Measurements from ENCODE around the gene PREX1.
"Not testable (repeated sequence)": the region's sequence is repeated elsewhere in the genome, so short reads cannot be mapped to it uniquely, and the experiment has no call there.

The PREX1 gene

DNA sequence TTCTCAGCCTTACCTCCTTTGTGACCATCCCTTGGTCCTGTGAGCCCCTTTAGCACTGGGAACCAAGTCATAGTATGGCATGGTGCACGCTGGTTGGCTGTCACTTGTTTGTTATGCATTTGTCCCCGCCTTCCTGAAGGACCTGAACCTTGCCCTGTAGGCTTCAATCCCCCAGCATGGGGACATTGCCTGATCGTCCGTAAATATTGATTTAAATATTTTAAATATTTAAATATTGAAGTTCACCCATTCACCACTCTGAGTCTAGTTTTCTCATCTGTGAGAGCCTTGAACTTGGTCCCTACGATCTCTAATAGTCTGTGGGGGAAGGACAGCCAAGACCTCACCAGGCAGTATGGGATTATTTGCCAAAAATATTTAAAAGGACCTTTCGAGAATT is 23.8 kb upstream of the PREX1 start:
- no peak overlapping the region for H3K4me3 Mint-ChIP-seq
- H3K27ac Mint-ChIP-seq: no peak overlapping the region
- H3K9me3 Mint-ChIP-seq: peaks cover 1% of the 10 kb centered on the region

DNA sequence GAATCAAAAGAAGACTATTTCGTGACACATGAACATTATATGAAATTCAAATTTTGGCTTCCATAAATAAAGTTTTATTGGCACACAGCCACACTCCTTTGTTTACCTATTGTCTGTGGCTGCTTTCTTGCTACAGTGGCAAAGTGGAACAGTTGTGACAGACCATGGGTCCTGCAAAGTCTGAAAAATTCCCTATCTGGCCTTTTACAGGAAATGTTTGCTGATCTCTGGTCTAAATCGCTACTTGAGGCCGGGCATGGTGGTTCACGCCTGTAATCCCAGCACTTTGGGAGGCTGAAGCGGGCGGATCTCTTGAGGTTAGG is 23.1 kb upstream of the PREX1 start:
- no peak for DNase-seq (ENCODE audit: low spot score in 2 of 2)
- Mint-ChIP-seq H3K27ac (no peak overlapping the region), H3K9me3 (peaks cover 1% of the 10 kb centered on the region), H3K4me3 (no peak overlapping the region), H3K4me1 (peaks cover 15% of the 10 kb centered on the region), H3K27me3 (no peaks in the 10 kb centered on the region), H3K36me3 (no peaks in the 10 kb centered on the region)
- ATAC-seq (ENCODE audit: low read depth): no peak

More for the DNA sequence above, 23.8 kb upstream of the PREX1 start:
- no peak for ATAC-seq (ENCODE audit: low read depth)
- Mint-ChIP-seq H3K36me3 (no peaks in the 10 kb centered on the region), H3K4me1 (peaks cover 11% of the 10 kb centered on the region), H3K27me3 (no peaks in the 10 kb centered on the region)
- no peak for DNase-seq (ENCODE audit: low spot score in 2 of 2)

DNA sequence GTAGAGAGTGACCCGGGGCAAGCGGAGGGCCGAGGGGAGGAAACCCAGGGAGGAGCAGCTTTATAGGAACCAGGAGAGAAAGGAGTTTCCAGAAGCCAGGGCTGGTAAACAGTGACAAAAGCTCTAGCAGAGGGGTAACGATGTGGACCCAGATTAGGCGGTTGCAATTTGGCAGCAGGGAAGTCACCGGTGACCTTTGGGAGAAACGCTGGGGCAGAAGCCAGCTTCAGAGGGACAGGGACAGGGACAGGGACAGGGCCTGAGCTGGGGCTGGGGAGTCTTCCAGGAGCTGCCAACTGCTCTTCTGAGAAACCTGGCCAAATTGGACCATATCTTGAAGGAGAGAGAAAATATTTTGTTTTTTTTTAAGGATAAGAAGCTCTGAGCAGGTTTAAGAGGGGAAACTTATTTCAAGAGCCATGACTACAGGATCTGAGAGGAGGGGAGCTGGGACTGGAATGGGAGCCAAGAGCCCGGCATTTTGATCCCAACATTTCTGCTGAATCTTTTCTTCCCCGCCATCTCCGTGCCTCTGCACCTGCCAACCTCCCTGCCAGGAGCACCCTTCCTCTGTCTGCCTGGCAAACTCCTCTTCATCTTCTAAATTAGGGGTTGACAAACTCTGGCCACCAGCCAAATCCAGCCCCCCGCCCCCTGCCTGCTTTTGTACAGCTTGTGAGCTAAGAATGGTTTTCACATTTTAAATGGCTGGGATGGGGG is 22.6 kb upstream of the PREX1 start:
- no peak for ATAC-seq (ENCODE audit: low read depth)
- Mint-ChIP-seq H3K27ac (no peak overlapping the region), H3K9me3 (peaks cover 1% of the 10 kb centered on the region), H3K36me3 (no peaks in the 10 kb centered on the region), H3K27me3 (no peaks in the 10 kb centered on the region), H3K4me1 (peaks cover 15% of the 10 kb centered on the region), H3K4me3 (no peak overlapping the region)
- DNase-seq (ENCODE audit: low spot score in 2 of 2): no peak

DNA sequence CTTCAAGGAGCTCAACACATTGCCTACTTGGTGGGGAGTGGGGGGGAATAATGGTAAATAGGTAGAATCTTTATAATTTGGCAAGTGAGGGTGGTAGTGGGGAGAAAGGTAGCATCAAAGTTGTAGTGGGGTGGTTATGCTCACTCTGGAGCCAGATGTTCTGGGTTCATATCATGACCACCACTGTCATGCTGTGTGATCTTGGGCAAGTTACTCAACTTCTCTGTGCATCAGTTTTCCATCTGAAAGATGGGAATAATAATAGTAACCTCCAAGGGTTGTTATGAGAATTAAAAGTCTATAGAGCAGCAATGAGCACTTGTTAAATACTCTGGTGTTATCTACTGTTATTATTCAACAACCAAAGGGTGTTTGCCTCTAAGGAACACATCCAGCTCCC is 22.0 kb upstream of the PREX1 start:
- H3K27ac Mint-ChIP-seq: no peak overlapping the region
- H3K4me3 Mint-ChIP-seq: no peak overlapping the region
- H3K9me3 Mint-ChIP-seq: peaks cover 1% of the 10 kb centered on the region
- ATAC-seq (ENCODE audit: low read depth) (no peak), DNase-seq (ENCODE audit: low spot score in 2 of 2) (no peak)
- no peaks in the 10 kb centered on the region for H3K27me3 Mint-ChIP-seq
- peaks cover 20% of the 10 kb centered on the region for H3K4me1 Mint-ChIP-seq
- H3K36me3 Mint-ChIP-seq: no peaks in the 10 kb centered on the region

DNA sequence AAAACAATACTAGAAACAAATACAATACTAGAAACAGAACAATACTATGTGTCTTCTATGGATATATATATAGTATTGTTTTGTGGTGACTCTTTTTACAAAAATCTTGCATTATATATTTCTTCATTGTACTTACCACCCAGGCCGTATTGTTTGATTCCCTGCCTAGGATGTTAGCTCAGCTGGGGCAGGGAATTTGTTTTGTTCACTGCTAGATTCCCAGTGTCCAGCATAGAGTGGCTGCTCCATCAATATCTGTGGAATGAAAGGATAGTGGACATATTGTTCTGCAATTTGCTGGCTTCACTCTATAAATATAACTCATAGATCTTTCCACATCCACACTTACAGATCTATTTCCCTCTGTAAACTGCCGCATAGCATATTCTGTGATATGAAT is 21.5 kb upstream of the PREX1 start:
- DNase-seq (ENCODE audit: low spot score in 2 of 2) (no peak), ATAC-seq (ENCODE audit: low read depth) (no peak)
- peaks cover 1% of the 10 kb centered on the region for H3K9me3 Mint-ChIP-seq
- peaks cover 23% of the 10 kb centered on the region for H3K4me1 Mint-ChIP-seq
- H3K27me3 Mint-ChIP-seq: no peaks in the 10 kb centered on the region
- no peaks in the 10 kb centered on the region for H3K36me3 Mint-ChIP-seq
- no peak overlapping the region for H3K27ac Mint-ChIP-seq
- no peak overlapping the region for H3K4me3 Mint-ChIP-seq

DNA sequence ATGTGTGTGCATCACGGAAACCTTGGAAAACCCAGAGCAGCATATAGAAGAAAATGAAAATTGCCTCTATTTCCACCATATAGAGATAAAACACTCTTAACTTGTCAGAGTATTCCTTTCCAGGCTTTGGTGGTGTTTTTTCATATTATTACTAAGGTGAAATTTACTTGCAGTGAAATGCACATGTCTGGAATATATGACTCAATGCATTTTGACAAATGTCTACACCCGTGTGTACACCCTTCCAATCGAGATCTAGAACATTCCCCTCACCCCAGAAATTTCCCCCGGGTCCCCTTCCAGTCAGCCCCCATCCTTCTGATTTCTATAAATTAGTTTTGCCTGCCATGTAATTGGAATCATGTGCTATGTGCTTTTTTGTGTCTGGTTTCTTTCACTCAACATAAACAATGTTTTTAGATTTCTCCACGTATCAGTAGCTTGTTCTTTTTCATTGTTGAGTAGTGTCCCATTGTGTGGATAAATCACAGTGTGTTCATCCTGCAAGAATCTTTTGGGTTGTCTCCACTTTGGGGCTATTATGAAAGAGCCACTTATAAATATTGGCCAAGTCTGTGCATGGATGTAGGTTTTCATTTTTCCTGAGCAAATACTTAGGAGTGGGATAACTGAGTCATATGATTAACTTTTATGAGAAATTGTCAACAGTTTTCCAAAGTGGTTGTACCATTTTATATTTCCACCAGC is 19.9 kb upstream of the PREX1 start:
- Mint-ChIP-seq H3K4me3 (no peak overlapping the region), H3K36me3 (no peaks in the 10 kb centered on the region)
- ATAC-seq (ENCODE audit: low read depth): no peak

DNA sequence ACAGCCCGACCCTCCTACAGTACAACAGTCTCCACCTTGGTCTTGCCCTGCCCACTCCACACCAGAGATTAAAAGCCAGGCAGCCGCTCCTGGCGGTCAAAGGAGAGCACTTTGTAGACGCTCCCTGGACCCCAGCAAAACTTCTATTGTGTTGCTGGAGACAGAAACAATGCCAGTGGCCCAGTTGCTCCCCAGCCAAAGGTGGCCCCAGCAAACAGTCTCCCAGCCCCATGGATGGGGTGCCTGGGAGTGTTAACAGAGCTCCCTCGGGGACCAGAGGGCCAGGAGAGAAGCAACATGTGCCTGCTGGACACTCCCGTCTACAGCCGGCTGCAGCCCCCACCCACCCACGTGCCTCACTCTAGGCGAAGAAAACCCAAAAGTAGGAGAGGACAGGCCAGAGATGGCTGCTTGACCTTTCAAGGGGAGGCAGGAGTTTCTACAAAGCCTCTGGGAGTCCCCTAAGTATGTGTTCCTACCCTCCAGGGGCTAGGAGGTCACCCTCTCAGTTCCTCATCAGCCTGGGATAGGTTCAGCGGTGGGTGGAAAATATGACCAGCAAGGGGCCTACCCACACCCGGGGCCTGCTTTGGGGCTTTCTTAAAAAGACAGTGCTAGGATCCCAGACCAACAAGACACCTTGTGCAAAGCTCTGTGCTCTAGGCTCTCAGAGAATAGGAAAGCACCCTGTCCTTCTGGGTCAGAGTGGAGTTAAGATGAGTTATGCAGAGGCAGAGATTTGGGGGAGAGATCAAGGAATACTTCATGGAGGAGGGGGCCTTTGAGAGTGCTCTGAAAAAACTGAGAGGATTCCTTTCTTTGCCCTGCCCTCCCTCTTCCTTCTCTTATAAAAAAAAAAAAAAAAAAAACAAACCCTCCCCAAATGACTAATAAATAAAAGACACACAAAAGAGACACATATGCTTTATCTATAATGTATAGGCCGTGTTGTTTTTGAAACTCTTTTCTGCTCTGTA is 19.0 kb upstream of the PREX1 start:
- Mint-ChIP-seq H3K4me1 (peaks cover 36% of the 10 kb centered on the region), H3K27ac (peak overlapping the region; percentile 41), H3K36me3 (no peaks in the 10 kb centered on the region), H3K27me3 (no peaks in the 10 kb centered on the region), H3K9me3 (no peaks in the 10 kb centered on the region), H3K4me3 (no peak overlapping the region)
- DNase-seq (ENCODE audit: low spot score in 2 of 2) (peak in 1 of 2 donors; percentile 37), ATAC-seq (ENCODE audit: low read depth) (peak; percentile 97)

More for the DNA sequence above, 19.9 kb upstream of the PREX1 start:
- Mint-ChIP-seq H3K4me1 (peaks cover 30% of the 10 kb centered on the region), H3K9me3 (peaks cover under 1% of the 10 kb centered on the region), H3K27me3 (no peaks in the 10 kb centered on the region), H3K27ac (peak overlapping the region; percentile 39)
- no peak for DNase-seq (ENCODE audit: low spot score in 2 of 2)

DNA sequence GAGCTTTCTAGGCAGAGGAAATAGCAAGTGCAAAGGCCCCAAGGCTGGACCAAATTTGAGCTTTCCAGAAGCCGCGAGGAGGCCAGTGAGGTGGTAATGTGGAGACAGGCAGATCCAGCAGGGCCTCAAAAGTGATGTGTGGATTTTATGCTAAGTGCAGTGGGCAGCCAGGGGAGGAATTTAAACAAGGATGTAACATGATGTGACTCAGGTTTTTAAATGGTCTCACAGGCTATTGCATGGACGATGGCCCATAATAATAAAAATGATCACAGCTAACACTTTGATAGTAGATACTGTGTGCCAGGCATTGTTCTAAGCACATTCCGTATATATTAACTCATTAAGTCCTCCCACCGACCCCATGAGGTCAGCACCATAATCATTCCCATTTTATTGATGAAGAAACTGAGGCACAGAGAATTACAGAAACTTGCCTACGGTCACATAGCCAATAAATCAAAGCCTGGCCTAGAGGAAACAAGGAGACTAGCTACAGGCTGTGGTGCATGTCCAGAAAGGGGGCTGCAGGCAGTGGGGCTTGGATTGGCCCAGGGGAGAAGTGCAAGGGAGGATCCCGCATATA is 18.0 kb upstream of the PREX1 start:
- no peaks in the 10 kb centered on the region for H3K27me3 Mint-ChIP-seq
- no peak for ATAC-seq (ENCODE audit: low read depth)
- H3K36me3 Mint-ChIP-seq: no peaks in the 10 kb centered on the region
- no peak overlapping the region for H3K4me3 Mint-ChIP-seq
- DNase-seq (ENCODE audit: low spot score in 2 of 2): no peak
- peak overlapping the region; percentile 41 for H3K27ac Mint-ChIP-seq
- H3K4me1 Mint-ChIP-seq: peaks cover 38% of the 10 kb centered on the region
- no peaks in the 10 kb centered on the region for H3K9me3 Mint-ChIP-seq

DNA sequence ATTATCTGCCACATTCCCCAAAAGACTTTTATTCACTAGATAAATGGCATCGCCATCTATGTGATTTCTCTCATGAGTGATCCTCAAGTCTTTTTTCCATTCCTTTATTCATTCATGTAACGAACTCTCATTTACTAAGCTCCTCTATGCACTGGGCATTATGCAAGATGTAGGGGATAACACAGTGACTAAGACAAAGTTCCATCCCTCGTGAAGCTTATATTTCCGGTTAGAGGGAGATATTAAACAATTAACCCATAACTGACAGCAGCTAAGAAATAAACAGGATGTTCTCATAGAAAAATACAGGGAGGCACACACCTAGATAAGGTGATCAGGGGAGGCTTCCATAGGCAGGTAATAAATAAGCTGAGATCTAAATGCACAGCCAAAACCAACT is 17.2 kb upstream of the PREX1 start:
- Mint-ChIP-seq H3K4me3 (no peak overlapping the region), H3K27me3 (no peaks in the 10 kb centered on the region), H3K4me1 (peaks cover 38% of the 10 kb centered on the region), H3K36me3 (no peaks in the 10 kb centered on the region), H3K9me3 (no peaks in the 10 kb centered on the region), H3K27ac (peak overlapping the region; percentile 58)
- DNase-seq (ENCODE audit: low spot score in 2 of 2) (no peak), ATAC-seq (ENCODE audit: low read depth) (no peak)

DNA sequence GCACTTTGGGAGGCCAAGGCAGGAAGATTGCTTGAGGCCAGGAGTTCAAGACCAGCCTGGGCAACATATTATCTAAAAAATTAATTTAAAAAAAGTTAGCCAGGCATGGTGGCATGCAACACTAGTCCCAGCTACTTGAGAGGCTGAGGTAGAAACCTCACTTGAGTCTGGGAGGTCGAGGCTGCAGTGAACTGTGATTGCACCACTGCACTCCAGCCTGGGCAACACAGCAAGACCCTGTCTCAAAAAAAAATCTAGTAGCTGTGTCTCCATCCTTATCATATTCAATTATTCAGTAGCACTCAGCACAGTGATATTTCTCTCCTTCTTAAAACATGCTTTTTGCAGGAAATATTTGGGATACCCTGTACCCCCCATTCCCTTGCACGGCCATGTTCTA is 16.1 kb upstream of the PREX1 start:
- H3K27me3 Mint-ChIP-seq; H3K27ac Mint-ChIP-seq; H3K9me3 Mint-ChIP-seq; ATAC-seq (ENCODE audit: low read depth); H3K4me3 Mint-ChIP-seq; DNase-seq (ENCODE audit: low spot score in 2 of 2); H3K36me3 Mint-ChIP-seq: not testable (repeated sequence)
- peaks cover 48% of the 10 kb centered on the region for H3K4me1 Mint-ChIP-seq

DNA sequence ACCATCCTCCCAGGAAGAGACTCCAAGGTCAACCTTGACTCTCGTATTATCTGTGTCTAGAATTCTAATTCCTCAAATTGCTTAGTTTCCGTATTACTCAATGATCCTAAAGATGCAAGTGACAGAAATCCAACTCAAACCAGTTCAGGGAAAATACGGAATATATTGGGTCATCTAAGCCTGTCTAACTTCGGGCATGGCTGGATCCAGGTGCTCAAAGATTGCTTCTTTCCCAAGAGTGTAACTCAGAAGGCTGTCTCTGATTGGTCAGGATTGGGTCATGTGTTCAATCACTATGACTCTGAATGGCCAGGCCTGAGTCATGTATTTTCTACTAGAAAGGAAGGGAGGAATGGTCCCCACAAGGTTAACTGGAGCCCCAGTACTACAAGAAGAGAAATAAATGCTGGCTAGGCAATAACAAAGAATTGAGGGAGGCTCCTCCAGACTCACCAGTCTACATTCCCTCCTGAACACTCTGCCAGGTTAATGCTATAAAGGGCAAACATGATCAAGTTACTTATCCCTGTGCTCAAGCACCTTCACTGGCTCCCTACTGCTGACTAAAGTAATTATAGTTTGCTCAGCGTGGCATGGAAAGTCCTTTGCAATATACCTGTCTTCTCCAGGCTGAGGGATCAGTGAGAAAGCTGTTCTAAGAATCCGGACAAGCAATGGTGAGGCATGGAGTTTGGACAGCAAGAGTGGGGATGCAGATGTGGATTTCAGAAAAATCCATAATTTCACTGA is 15.4 kb upstream of the PREX1 start:
- ATAC-seq (ENCODE audit: low read depth): no peak
- no peak overlapping the region for H3K4me3 Mint-ChIP-seq
- no peaks in the 10 kb centered on the region for H3K36me3 Mint-ChIP-seq
- H3K27me3 Mint-ChIP-seq: no peaks in the 10 kb centered on the region
- DNase-seq (ENCODE audit: low spot score in 2 of 2): no peak
- no peaks in the 10 kb centered on the region for H3K9me3 Mint-ChIP-seq
- peaks cover 48% of the 10 kb centered on the region for H3K4me1 Mint-ChIP-seq
- H3K27ac Mint-ChIP-seq: no peak overlapping the region

DNA sequence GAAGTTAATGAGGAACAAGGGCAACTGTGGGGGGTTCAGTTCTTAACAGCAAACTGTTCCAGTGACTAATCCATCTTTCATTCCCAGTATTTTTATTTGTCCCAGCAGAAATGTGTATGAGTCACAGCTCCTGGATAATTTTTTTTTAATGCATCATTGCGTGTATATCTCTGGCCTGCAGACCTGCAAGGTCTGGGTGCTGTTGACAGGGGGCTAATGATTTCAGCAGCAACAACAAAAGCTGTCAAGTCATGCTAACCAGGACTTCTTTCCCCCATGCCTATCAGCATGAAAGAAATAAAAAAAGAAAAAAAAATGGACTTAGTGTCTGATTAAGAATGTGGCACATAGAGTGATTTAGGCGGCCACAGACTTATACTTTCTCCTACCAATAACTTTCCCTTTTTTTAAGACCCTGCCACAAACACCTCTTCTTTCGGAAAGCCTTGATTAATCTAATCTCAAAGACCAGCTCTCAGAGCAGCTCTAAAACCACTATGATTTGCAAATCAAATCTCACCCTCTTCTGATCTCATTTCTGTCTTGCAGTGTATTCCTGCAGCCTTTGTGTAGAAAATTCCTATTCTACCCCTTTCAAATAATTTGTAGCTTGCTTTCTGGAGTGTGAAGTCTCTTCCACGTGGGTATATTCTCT is 14.2 kb upstream of the PREX1 start:
- no peak for ATAC-seq (ENCODE audit: low read depth)
- no peaks in the 10 kb centered on the region for H3K9me3 Mint-ChIP-seq
- peak overlapping the region; percentile 11 for H3K4me3 Mint-ChIP-seq
- no peaks in the 10 kb centered on the region for H3K36me3 Mint-ChIP-seq
- no peak overlapping the region for H3K27ac Mint-ChIP-seq
- DNase-seq (ENCODE audit: low spot score in 2 of 2): no peak
- peaks cover 48% of the 10 kb centered on the region for H3K4me1 Mint-ChIP-seq
- no peaks in the 10 kb centered on the region for H3K27me3 Mint-ChIP-seq
